Measurements from ENCODE around the gene MIER1.

DNA sequence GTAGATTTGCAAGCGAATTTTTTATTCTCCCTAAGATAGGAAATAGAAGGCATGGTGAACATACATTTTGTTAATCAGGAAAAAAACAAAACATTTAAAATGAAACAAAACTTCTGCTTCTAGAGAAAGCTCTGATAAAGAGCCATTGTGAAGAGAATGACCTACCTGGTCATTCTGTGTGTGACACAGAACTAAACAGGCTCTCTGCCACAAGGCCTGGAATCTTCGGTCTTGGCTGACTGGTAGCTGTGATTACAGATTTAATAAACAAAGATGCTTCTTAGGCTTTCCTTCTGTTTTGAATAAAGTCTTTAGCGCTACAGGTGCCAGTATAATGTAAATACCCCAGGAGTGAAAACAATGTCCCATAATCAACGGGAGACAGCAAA, 107.1 kb downstream of the MIER1 start:
- TF ChIP-seq, protein P1, sequence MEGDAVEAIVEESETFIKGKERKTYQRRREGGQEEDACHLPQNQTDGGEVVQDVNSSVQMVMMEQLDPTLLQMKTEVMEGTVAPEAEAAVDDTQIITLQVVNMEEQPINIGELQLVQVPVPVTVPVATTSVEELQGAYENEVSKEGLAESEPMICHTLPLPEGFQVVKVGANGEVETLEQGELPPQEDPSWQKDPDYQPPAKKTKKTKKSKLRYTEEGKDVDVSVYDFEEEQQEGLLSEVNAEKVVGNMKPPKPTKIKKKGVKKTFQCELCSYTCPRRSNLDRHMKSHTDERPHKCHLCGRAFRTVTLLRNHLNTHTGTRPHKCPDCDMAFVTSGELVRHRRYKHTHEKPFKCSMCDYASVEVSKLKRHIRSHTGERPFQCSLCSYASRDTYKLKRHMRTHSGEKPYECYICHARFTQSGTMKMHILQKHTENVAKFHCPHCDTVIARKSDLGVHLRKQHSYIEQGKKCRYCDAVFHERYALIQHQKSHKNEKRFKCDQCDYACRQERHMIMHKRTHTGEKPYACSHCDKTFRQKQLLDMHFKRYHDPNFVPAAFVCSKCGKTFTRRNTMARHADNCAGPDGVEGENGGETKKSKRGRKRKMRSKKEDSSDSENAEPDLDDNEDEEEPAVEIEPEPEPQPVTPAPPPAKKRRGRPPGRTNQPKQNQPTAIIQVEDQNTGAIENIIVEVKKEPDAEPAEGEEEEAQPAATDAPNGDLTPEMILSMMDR (conservative IDR thresholded peaks at IDR 0.05 in 1 of 2, IDR thresholded peaks at IDR 0.05 in 1 of 2; ENCODE audit: extremely low read depth in 1 of 2, insufficient read depth in 1 of 2, low read depth in 1 of 2, low read length in 2 of 2): no peak
- no peak for TF ChIP-seq EZH2 (IDR thresholded peaks at IDR 0.05; ENCODE audit: borderline replicate concordance, low read length)
